ENCODE data around the gene COMT.
"Not testable (repeated sequence)": the region's sequence is repeated elsewhere in the genome, so short reads cannot be mapped to it uniquely, and the experiment has no call there.

The COMT gene

GRCh38 chr22:19909350-19910179 is 32.0 kb upstream of the COMT start:
- DNase-seq (ENCODE audit: low read depth), result no peak

- DNase-seq (ENCODE audit: low read depth), result no peak
Observed at GRCh38 chr22:19910180-19910744, 31.3 kb upstream of the COMT start.

GRCh38 chr22:19911540-19912270 is 29.9 kb upstream of the COMT start:
- no peak for DNase-seq (ENCODE audit: low read depth)

GRCh38 chr22:19912271-19912999 is 29.1 kb upstream of the COMT start:
- no peak for DNase-seq (ENCODE audit: low read depth)

GRCh38 chr22:19913337-19913936 is 28.1 kb upstream of the COMT start:
- DNase-seq (ENCODE audit: low read depth), result no peak

- DNase-seq (ENCODE audit: low read depth), result no peak
Observed at GRCh38 chr22:19914201-19914943, 27.2 kb upstream of the COMT start.

GRCh38 chr22:19915287-19915954 is 26.2 kb upstream of the COMT start:
- no peak for DNase-seq (ENCODE audit: low read depth)

GRCh38 chr22:19916006-19916405 is 25.6 kb upstream of the COMT start:
- no peak for DNase-seq (ENCODE audit: low read depth)

GRCh38 chr22:19916941-19917340 is 24.6 kb upstream of the COMT start:
- no peak for DNase-seq (ENCODE audit: low read depth)

- no peak for DNase-seq (ENCODE audit: low read depth)
Observed at GRCh38 chr22:19917389-19918138, 24.0 kb upstream of the COMT start.

GRCh38 chr22:19918332-19919106 is 23.1 kb upstream of the COMT start:
- DNase-seq (ENCODE audit: low read depth), result no peak

- DNase-seq (ENCODE audit: low read depth), result no peak
Observed at GRCh38 chr22:19919701-19920363, 21.7 kb upstream of the COMT start.

- no peak for DNase-seq (ENCODE audit: low read depth)
Observed at GRCh38 chr22:19921544-19922081, 20.0 kb upstream of the COMT start.

GRCh38 chr22:19923914-19924513 is 17.6 kb upstream of the COMT start:
- DNase-seq (ENCODE audit: low read depth), result no peak

GRCh38 chr22:19926028-19926427 is 15.5 kb upstream of the COMT start:
- not testable (repeated sequence) for DNase-seq (ENCODE audit: low read depth)

GRCh38 chr22:19927696-19928095 is 13.9 kb upstream of the COMT start:
- DNase-seq (ENCODE audit: low read depth), result no peak

- no peak for DNase-seq (ENCODE audit: low read depth)
Observed at GRCh38 chr22:19928207-19928606, 13.4 kb upstream of the COMT start.
